SK-N-SH (cell line): ENCODE results near the gene TRDN.
"Not testable (repeated sequence)": the region's sequence is repeated elsewhere in the genome, so short reads cannot be mapped to it uniquely, and the experiment has no call there.

ENCODE experiments used
- CHD2 ChIP-seq: fragments of 150-350 bp; IDR thresholded peaks from 2 replicates; pipeline ENCODE4 v1.6.1; 2018; ENCODE audit warnings: low read length; ENCODE audit not compliant: partially characterized antibody
- EP300 ChIP-seq, 2 experiments: IDR thresholded peaks; 2 replicates each; pipeline versions ENCODE4 v1.4.0 to v1.6.1; 2012; ENCODE audit warnings: borderline replicate concordance in 1 of 2, low read depth in 1 of 2, low read length in 1 of 2
- EZH2phosphoT487 ChIP-seq: fragments of 200-600 bp; sonication (generic); IDR thresholded peaks from 2 replicates; pipeline ENCODE4 v1.6.1; 2017; ENCODE audit warnings: low read depth, mixed run types, mild to moderate bottlenecking, antibody characterized with exemption, moderate library complexity, borderline replicate concordance
- SIN3A ChIP-seq: IDR thresholded peaks from 2 replicates; pipeline ENCODE4 v1.6.1; 2012; ENCODE audit warnings: low read depth, mild to moderate bottlenecking, low read length, moderate library complexity, borderline replicate concordance
- TF ChIP-seq, protein P1 (sequence below): fragments of 200-600 bp; sonication (generic); IDR thresholded peaks from 2 replicates; pipeline ENCODE4 v1.6.1; 2017; ENCODE audit warnings: antibody characterized with exemption, mild to moderate bottlenecking, moderate library complexity

DNA sequence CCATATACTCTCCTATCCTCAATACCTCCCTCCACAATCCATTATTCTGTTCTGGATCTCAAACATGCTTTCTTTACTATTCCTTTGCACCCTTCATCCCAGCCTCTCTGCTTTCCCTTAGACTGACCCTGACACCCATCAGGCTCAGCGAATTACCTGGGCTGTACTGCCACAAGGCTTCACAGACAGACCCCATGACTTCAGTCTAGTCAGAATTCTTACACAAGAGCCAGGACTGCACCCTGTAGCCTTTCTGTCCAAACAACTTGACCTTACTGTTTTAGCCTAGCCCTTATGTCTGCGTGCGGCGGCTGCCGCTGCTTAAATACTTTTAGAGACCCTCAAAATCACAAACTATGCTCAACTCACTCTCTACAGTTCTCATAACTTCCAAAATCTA, 76.9 kb downstream of the TRDN start:
- TF ChIP-seq EP300 (IDR thresholded peaks at IDR 0.05; ENCODE audit: borderline replicate concordance in 1 of 2, low read depth in 1 of 2, low read length in 1 of 2); EZH2phosphoT487; SIN3A; CHD2: not testable (repeated sequence)
- TF ChIP-seq, protein P1, sequence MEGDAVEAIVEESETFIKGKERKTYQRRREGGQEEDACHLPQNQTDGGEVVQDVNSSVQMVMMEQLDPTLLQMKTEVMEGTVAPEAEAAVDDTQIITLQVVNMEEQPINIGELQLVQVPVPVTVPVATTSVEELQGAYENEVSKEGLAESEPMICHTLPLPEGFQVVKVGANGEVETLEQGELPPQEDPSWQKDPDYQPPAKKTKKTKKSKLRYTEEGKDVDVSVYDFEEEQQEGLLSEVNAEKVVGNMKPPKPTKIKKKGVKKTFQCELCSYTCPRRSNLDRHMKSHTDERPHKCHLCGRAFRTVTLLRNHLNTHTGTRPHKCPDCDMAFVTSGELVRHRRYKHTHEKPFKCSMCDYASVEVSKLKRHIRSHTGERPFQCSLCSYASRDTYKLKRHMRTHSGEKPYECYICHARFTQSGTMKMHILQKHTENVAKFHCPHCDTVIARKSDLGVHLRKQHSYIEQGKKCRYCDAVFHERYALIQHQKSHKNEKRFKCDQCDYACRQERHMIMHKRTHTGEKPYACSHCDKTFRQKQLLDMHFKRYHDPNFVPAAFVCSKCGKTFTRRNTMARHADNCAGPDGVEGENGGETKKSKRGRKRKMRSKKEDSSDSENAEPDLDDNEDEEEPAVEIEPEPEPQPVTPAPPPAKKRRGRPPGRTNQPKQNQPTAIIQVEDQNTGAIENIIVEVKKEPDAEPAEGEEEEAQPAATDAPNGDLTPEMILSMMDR = not testable (repeated sequence)
